ENCODE data around the gene HOXC11.

HOXC11 gene

DNA sequence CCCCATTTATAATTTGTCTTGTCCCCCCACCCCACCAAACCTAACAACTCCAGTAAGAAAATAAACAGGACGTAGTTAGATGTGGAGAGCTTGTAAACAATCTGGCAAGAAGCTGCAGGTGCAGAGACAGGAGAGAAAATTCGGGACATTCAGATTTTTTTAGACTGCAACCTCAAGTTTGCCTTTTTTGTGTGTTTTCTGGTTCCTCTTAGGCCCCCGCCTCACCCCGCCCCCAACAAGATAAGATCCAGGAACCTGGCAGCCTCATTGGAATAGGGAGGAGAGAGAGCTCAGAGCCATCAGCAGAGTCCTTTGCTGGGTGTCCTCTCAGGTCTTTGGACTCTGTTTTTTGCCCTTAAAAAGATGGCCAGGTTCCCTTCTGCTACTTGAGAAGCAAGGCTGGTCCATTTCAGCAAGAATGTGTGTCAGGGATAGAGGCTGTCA lies 14.9 kb downstream of the HOXC11 start:
- no peak for DNase-seq

DNA sequence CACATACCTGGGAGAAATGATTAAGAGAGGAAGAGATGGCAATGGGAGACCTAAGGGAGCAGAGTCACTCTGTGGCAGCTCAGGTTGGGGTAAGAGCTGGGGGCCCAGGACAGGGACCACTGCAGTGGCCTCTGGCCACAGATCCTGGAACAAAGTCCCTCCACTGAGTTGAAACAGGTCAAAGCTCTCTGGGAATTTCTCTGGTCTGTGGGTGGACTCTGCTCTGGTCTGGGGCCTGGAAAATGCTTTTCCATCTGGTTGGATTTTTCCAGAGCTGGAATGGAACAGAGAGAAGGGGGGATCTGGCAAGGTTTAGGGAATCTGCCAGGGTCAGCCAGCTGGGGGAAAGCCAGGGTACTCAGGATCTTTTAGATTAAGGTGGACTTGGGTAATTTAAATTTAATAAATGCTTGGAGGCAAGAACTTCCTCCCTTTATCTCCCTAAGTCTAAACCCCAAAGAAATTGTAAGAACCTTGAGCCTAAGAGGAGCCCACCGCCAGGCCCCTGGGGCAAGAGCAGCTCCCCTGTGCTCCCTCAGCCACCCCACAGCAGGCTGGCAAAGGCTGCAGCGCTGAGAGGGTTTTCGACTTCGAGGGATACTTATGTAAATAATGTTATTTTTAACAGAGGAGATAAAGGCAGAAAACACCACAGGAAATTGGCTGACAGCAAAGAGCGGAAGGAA lies 15.8 kb downstream of the HOXC11 start:
- no peak for DNase-seq

- no peak for DNase-seq
Observed at GRCh38 chr12:53989227-53990113, 16.5 kb downstream of the HOXC11 start.

DNA sequence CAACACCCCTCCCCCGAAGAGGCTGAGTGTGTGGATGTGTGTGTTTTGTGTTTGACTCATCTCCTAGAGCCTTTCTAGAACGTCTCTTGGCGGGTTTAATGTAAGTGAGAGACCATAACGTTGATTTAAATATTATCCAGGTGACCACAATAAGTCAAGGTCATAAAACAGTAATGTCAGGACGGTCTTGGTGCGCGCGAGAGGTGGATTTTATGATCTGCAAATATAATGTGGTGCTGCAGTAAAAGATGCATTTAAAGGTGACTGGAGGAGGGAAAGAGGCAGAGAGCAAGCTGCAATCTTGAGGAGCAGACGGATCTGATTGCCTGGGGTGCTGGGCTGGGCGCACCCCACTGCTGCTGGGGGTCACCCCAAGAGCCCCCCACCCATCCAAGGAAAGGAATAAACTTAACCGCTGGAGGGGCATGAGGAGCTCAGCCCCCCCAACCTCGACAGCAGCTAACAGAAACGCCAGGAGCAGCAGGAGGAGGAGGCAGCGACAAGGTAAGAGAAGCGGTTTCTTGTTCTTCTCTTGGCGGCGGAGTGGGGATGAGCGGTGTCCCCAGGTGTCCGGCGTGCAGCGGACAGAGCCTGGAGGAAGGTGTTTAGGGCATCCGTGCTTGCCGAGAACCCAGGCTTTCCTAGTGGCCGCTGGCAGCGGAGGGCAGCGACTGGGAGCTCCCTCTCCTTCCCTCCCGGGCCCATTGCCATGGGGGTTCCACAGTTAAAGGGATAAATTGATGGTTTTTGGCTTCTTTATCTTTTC lies 17.6 kb downstream of the HOXC11 start:
- no peak for DNase-seq

- no peak for DNase-seq
Observed at GRCh38 chr12:53991077-53991460, 18.1 kb downstream of the HOXC11 start.

GRCh38 chr12:53992377-53992889 lies 19.5 kb downstream of the HOXC11 start:
- DNase-seq: no peak

DNA sequence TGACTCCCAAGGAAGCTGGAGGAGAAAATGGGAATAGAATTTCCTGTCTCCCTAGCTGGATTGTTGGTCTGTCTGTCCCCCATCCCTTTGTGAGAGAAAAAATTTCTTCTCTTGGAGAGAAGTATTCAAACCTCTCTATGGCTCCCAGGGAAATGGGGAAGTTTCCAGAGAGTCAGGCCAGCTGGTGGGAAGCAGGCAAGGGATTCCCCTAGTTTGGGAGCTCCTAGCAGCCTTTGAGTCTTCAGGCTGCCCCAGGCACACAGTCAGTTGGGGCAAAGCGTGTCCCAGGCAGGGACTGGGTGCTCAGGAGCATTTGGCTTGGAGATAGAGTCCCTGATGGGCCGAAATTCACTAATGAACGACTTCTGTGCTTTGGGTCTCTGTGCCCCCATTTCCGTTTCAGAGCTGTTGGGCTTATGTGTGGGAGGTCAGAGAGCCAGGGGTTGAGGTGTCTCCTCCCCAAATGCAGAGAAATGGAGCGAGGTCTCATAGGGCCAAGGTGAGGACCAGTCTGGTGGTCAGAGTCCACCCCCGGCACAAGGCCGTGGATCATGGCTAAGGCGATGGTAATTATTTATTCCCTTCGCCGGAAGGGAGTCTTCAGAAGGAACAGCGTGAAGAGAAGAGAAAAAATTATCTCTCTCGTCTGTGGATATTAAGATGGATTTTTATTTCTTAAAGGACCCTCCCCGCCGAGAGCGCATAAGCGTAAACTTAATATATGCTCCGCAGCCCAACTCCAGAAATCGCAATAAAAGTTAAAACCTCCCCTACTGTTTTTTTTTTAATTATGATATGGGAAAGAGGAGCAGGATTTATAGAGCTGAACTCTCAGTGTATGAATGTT lies 20.5 kb downstream of the HOXC11 start:
- DNase-seq: no peak

DNA sequence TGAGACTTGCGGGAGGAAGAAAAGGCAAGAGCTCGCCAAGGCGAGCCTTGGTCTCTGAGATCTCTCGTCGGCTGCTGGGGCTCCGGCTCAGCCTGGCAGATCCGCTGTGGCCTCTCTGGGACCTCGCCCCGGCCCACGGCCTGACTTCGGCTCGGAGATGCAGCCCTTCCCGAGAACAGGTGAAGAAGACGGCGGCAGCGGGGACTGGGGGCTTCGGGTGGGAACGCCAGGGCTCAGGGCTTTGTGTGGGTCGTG lies 21.0 kb downstream of the HOXC11 start:
- DNase-seq: no peak

- DNase-seq: no peak
Observed at GRCh38 chr12:53994264-53995001, 21.5 kb downstream of the HOXC11 start.

GRCh38 chr12:53995002-53995377 lies 22.1 kb downstream of the HOXC11 start:
- no peak for DNase-seq

DNA sequence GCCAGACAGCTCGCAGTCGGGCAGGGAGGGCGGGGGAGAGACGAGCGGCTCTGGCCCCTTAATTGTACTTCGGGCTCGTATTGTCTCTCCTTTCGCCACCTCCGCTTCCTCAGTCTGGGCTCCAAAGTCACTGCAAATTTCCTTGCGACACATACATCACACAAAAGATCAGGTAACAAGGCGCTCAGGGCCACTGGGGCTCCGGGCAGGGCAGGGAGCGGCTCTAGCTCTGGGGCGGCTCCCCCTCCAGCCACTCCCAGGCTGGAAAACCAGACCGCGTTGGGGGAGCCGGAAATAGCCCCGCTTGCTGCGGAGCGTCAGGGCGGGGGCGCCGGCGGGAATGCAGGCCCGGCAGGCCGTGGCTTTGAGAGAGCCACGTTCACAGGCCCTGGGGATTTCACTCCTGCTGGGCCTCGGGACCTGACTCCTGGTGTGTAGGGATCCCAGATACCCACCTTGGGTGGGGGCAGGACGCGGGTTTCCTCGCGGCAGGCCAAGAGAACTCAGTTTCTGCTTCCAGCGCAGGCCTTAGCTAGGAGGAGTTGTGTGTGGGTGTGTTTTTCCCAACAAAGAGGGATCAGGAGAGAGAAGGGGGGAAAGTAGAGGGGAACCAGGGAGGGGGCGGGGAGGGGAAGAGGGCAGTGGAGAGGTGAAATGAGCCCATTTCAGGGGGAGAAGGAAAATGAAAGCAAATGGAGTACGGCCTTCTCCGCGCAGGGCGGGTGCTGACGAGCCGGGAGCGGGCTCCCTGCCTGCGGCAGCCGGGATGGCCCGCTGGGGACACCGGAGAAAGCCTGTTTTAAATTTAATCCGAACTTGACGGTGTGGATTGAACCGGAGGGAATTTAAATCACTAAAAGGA lies 22.7 kb downstream of the HOXC11 start:
- no peak for DNase-seq

GRCh38 chr12:53996240-53997203 lies 23.6 kb downstream of the HOXC11 start:
- no peak for DNase-seq

- DNase-seq: no peak
Observed at GRCh38 chr12:53997204-53998109, 24.5 kb downstream of the HOXC11 start.

- DNase-seq: no peak
Observed at GRCh38 chr12:53998110-53998899, 25.4 kb downstream of the HOXC11 start.

DNA sequence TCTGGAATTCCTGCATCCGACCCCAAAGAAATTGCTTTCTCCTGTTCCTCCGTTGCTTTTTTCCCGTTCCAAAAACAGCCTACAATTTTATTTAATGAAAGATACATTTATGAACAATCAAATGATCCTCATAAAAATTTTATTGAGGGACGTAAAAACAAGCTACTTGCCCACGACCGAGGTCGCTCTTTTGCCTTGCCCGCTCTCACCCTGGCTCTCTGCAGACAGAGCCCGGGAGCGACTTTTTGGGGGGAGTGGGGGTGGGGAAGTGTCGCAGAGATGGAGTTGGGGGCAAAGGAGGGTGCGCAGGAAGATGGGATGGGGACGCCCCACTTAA lies 25.9 kb downstream of the HOXC11 start:
- DNase-seq: no peak

- no peak for DNase-seq
Observed at GRCh38 chr12:53999559-54000115, 26.7 kb downstream of the HOXC11 start.

Data from activated CD4-positive, alpha-beta T cell treated with anti-CD3 and anti-CD28 coated beads for 1 hour (primary cell).